GM19324 (cell line): ENCODE results near the gene PDE10A.
A peak's percentile ranks its signal among the peaks of the same experiment; 100 is the strongest.
"Not testable (repeated sequence)": the region's sequence is repeated elsewhere in the genome, so short reads cannot be mapped to it uniquely, and the experiment has no call there.

Source experiments
- ATAC-seq: cut with Tn5 transposase; IDR thresholded peaks from one replicate; pipeline ENCODE4 v1.9.1; 2021; ENCODE audit warnings: mild to moderate bottlenecking, moderate library complexity; ENCODE audit not compliant: unreplicated experiment, low FRiP score

PDE10A gene

DNA sequence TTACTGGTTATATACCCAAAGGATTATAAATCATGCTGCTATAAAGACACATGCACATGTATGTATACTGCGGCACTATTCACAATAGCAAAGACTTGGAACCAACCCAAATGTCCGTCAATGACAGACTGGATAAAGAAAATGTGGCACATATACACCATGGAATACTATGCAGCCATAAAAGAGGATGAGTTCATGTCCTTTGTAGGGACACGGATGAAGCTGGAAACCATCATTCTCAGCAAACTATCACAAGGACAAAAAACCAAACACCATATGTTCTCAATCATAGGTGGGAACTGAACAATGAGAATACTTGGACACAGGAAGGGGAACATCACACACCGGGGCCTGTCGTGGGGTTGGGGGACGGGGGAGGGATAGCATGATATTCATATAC is 104.9 kb downstream of the PDE10A start:
- not testable (repeated sequence) for ATAC-seq

DNA sequence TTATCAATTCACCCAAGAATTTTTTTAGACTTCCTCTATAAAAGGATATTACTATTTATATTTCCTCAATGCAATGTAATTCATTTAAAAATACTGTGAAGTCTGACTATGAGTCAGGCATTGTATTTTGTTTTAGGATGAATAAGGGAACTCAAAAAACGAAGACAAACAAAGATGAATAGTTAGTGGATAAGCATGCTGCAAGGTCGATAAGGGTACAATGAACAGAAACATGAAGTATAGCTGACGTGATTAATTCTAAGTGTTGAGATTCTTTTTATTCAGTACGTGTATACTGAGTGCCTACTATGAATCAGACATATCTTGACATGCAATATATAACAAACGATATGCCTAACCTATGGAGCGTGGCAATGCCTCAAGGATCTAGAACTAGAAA is 105.4 kb downstream of the PDE10A start:
- no peak for ATAC-seq

DNA sequence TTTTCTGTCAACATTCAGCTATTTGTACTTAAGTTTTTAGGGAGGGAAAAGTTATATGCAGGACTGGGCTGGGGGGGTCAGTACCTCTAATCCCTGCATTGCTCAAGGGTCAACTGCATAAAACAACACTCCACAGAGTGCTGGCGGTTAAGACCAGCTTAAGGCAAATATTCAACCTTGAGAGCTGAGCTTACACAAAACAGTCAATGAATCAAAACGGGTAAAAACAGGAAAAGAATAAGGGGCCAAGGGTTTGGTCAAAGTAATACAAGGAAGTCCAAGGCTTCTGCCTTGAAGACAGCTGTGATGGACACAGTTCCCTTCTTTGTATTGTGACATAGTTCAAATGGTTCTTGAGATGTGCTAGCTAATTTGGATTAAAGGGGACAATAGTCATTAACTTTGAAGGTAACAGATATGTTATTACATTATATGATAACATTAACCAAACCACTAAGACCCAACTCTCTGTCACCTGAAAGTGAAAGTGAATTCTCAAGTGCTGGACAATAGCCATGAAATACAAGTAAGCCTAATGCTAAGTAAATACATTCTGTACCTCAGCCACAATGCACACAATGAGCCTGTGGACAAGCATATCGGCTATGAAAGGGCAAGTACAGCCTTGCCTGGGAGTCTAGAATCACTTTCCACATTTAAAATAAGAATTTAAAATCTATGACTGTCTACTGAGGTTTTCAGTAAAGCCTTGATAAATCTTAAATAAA is 106.8 kb downstream of the PDE10A start:
- no peak for ATAC-seq

DNA sequence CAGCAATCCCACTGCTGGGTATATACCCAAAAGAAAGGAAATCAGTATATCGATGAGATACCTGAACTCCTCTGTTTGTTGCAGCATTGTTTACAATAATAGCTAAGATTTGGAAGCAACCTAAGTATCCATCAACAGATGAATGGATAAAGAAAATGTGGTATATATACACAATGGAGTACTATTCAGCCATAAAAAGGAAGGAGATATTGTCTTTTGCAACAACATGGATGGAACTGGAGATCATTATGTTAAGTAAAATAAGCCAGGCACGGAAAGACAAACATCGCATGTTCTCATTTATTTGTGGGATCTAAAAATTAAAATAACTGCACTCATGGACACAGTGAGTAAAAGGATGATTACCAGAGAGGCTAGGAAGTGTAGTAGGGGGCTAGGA is 108.4 kb downstream of the PDE10A start:
- not testable (repeated sequence) for ATAC-seq

DNA sequence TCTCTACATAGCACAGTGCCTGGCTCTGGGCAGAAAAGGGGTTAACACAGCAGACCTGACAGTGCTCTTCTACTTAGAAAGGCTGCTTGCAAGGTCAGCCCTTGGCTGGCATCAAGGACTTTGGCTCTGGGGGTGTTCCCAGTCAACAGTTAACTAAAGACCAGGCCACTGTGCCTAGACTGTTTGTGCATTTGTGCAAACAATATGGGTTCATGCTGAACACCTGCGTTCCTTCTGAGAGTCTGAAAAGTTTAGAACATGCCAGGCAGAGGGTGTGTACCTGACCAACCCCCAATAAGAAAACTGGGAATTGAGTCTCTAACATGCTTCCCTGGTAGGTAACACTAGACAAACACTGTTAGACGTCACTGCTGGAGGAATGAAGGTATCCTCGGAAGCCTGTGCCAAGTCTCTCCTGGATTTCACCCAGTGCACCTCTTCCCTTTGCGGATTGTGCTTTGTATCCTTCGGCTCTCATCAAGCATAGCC is 110.7 kb downstream of the PDE10A start:
- ATAC-seq: no peak

DNA sequence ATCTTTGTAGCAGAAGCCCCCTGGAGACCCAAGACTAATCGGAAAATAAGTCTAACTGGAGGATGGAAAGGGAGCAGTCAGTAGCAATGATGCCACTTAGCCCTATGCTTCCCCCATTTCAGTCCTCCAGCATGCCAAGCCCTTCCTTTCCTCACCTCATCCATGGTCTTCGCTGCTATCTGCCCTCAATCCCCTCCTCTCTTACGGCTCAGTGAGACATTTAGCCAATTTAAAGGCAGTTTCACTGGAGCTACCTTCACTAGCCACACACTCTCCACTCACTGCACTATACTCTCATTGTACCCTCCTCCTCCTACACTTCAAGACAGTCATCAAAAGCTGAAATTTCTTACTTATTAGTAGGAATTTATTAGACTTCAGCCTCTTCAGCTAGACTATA is 111.2 kb downstream of the PDE10A start:
- no peak for ATAC-seq

DNA sequence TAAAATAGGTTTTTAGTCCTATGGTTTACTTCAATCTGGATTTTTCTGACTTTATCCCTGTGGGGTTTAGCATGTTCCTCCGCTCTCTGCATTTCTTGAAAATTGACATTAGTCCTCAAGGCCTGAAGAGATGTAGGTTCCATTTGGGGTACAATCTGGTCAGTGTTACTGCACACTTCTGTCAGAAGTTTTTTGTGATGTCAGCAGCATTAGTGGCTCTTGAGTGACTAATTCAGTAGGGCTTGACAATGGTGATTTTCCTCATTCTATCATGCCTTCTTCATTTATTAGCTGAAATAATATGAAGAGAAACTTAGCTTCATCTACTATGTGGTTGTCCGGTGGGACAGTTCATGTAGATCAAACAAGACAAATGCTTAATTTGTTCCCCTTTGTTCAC is 114.6 kb downstream of the PDE10A start:
- ATAC-seq: no peak

DNA sequence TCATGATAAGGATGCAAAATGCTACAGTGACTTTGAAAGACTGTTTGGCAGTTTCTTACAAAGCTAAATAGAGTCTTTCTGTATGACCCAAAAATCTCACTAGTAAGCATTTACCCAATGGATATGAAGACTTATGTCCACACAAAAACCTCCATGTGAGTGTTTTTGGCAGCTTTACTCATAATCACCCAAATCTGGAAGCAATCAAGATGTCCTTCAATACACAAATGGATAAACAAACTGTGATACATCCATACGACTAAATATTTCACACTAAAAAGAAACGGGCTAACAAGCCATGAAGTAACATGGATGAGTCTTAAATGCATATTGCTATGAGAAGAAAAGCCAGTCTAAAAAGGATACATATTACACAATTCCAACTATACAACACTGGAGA is 117.2 kb downstream of the PDE10A start:
- no peak for ATAC-seq

DNA sequence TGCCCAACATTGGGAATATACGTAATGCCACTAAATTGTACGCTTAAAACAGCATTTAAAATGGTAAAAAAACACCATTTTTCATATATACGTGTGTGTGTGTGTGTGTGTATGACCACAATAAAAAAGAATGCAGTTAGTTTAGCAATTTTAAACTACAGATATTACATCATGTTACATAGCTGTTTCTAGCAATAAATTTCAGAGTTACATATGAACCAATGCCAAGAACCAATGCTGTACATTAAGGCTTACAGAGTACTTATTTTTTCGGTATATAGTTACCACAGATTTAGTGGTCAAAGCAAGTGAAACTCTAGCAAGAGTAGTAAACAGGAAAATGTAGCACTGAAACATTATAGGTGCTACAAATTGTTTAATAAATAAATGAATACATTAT is 119.3 kb downstream of the PDE10A start:
- ATAC-seq: no peak

DNA sequence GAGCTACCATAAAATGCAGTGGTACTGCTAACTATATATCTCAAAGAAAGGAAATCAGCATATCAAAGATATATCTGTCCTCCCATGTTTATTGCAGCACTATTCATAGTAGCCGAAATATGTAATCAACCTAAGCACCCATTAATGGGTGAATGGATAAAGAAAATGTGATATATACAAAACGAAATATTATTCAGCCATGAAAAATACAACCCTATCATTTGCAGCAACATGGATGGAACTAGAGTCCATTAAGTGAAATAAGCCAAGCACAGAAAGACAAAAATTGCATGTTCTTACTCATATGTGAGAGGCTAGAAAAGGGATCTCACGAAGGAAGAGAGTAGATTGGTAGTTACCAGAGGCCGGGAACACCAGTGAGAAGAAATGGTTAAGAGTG is 126.1 kb downstream of the PDE10A start:
- ATAC-seq: no peak

DNA sequence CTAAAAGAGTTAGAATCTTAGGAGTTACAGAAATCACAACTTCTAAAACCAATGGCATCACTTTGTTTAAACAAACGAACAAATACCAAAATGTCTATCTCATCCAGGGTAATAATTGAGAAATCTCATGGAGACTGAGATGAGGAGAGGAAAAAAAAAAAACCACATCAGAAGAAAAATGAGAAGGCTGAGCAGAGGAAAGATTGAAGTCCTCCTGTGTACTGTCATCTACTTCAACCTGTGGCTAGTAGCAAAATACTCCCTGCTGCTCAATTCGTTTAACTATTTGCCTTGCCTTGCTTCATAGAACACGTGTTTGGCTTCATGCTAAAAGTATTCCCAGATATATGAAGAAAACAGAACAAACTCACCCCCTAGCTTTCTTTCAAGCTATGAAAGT is 143.7 kb downstream of the PDE10A start:
- ATAC-seq: no peak

DNA sequence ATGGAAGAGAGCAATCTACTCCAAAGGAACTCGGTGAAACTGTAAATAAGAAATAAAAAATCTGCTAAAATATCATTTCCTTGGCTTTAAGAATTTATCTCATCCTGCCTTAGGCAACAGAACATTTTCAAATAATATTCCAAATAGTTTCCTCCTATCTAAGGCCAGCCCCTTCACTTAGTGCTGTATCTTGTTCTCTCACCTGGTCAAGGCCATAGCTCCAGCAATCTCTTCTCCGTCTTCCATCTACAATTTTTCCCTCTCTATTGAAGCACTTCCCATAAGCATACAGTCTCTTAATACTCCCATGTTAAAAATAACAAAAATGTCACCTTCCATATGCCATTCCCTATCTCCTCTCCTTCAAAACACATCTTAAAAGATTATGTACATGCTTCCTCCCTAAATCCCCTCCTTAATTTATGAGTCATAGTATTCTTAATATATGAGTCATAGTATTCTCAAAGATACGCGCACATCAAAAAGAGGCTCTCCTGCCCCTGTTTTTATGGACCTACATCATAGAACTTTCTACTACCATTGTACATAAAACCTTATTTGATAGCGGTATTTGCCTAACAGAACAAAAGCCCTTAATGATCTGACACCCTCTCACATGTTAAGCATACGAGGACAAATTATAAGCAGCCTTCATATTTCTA is 146.9 kb downstream of the PDE10A start:
- no peak for ATAC-seq

DNA sequence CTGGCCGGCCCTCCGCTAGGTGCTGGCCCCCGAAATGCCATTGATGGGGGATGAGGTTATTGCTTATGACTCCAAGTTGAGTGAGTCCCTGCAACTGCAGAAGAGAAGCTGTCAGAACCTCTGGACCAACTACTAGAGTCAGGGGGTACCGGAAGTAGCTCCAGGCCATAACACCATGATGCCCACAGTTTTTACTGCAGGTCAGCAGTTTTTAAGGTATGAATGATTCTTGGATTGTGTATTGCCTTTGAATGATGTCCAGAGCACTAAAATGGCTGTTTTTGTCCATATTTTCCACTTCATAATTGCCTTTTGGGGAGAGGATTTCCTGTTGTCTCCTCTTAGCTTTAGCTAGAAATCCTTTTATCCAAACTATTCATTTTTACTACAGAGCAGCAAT is 148.4 kb downstream of the PDE10A start:
- ATAC-seq: no peak

DNA sequence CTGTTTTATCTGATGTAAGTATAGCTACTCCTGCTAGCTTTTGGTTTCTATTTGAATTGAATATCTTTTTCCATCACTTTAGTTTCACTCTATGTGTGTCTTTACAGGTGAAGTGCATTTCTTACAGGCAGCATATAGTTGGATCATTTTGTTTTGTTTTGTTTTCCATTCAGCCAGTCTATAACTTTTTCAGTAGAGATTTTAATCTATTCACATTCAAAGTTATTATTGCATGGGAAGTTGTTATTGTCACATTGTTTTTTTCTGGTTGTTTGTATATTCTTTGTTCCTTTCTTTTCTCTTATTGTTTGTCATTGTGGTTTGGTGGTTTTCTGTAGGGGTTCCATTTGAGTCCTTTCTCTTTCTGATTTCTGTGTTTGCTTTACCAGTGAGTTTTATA is 151.2 kb downstream of the PDE10A start:
- ATAC-seq: peak; percentile 57

DNA sequence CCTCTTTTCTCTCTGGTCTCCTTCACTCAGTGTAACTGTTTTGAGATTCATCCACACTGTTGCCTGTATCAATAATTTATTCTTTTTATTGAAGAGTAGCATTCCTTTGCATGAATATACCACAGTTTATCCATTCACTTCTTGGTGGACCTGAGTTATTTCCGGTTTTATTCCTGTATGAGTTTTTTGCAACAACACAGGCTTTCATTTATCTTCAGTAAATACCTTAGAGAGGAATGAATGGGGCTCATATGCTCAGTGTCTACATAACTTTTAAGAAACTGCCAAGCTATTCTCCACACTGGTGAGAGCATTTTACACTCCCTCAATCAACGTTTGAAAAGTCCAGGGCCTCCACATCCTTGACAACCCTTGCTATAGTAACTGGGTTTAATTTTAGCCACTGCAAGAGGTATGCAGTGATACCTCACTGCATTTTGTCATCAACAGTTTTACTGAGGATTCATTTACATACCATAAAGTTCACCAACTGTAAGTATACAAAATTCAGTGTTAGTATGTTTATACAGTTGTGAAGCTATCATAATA is 154.6 kb downstream of the PDE10A start:
- ATAC-seq: no peak

DNA sequence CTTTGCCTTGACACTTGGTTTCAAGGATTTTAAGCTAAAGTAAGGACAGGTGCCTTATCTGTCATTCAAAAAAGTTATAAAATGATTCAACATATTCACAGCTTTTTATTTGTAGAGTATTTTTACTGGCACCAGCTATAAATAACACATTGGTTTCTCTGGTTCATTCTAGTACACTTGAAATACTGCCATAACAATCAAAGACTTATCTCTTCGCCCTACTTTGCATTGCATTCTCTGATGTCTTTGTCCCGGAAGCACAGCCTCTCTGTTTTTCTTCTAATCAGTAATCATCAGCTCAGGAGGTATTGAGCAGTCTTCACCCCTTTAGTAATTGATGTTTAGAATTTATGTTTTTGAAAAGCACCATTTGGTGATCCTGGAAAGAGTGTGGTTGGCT is 156.4 kb downstream of the PDE10A start:
- no peak for ATAC-seq

DNA sequence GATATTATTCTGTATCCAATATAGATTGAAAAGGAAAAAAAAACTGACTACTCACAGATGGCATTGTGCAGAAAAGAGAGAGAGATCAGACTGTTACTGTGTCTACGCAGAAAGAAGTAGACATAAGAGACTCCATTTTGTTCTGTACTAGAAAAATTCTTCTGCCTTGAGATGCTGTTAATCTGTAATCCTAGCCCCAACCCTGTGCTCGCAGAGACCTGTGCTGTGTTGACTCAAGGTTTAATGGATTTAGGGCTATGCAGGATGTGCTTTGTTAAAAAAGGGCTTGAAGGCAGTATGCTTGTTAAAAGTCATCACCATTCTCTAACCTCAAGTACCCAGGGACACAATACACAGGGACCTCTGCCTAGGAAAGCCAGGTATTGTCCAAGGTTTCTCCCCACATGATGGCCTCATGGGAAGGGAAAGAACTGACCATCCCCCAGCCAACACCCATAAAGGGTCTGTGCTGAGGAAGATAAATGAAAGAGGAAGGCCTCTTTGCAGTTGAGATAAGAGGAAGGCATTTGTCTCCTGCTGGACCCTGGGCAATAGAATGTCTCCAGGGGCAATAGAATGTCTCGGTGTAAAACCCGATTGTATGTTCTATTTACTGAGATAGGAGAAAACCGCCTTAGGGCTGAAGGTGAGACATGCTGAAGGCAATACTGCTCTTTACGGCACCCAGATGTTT is 162.7 kb downstream of the PDE10A start:
- ATAC-seq: not testable (repeated sequence)

DNA sequence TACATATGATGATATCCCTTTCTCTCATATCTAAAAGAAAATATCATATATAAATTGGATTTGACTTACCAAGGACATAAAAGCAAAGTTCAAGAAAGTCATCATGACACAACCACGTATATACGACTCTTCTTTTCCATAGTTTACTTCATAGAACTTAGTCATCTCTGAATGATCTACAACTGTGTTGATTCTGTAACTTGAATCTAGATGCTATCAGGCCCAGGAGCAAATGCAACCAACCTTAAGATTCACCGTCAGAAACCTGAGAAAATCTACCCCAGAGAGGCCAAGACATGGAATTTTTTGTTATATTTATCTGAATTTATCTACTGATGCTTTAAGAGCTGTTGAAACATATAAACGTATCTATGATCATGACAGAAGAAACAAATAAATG is 165.6 kb downstream of the PDE10A start:
- no peak for ATAC-seq

DNA sequence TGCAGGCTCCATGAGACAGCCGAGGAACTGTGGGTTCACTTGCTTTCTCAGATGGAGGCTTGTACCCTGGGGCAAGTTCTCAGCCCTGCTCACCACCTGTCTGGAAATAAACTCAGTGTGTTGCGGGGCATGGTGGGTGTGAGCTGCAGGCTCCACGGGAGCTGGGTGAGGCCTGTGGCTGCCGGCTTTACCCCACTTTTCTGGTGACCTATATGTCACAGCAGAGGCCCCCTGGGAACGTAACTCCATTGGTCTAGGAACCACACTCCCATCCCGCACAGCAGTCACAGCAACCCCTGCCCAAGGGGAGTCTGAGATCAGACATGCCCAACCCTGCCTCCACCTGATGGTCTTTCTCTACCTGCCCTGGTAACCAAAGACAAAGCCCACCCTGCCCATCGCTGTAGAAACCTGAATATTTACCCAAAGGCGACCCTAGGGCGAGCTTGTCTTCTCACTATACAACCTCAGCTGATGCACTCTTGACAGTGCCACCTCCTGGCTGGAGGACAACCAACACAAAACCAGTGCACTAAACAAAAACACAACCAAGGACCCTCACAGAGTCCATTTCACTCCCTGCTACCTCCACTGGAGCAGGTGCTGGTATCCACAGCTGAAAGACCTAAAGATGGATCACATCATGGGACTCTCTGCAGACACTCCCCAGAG is 174.3 kb downstream of the PDE10A start:
- no peak for ATAC-seq

DNA sequence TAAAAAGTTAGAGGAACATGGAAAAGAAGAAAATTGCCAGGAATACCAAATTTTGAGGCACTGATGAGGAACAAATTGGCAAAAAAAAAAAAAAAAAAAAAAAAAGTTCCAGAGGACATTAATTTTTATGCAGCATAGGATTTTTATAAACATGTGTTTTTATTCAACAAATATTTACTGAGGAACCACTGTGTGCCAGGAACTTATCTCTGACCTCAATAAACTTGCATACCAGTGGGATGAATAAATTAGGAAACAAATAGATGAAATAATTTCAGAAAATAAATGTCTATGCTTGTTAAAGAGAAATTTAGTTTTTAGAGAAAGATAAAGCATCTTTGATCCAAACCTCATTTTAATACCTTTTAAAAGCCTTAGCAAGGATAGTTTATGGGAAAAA is 175.1 kb downstream of the PDE10A start:
- ATAC-seq: no peak

DNA sequence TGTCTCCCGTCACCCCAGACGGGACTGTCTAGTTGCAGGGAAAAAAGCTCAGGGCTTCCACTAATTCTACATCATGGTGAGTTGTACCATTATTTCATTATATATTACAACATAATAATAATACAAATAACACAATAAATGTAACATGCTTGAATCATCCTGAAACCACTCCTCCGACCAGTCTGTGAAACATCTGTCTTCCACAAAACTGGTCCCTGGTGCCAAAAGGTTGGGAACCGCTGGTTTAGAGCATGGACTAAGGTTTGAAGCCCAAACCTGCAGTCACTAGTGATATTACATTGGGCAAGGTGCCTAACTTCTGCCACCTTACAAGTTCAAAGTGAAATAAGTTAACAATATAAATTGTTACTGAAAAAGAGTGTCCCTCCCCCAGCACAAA is 175.7 kb downstream of the PDE10A start:
- ATAC-seq: no peak
